ENCODE results near the gene MAP2K6. TPM values are rescaled to one million over a fixed set of nuclear protein-coding genes. Genes with fewer than 3 reads are reported as not detected.

Gene MAP2K6
- total RNA-seq, 1 donor from 2014 or later: 10.1 TPM

- no peak for DNase-seq (ENCODE audit: low read depth)
- no peaks in the 10 kb centered on the region for H3K36me3 Mint-ChIP-seq (ENCODE audit: low read depth, unreplicated experiment)
- Histone ChIP-seq H3K36me3 (ENCODE audit: insufficient read depth, low read length) (no peaks in the 10 kb centered on the region), H2AFZ (ENCODE audit: low read depth, low read length) (no peak overlapping the region), H3K27me3 (ENCODE audit: insufficient read depth, low read length) (no peaks in the 10 kb centered on the region), H3K9ac (ENCODE audit: low read length) (no peak overlapping the region), H3K4me1 (ENCODE audit: insufficient read depth, low read length) (peaks cover 14% of the 10 kb centered on the region), H3K79me2 (ENCODE audit: insufficient read depth, low read length) (no peaks in the 10 kb centered on the region), H3K9me3 (ENCODE audit: insufficient read depth, low read depth, low read length) (no peaks in the 10 kb centered on the region), H3K4me2 (ENCODE audit: low read length) (peak overlapping the region; percentile 73), H3K27ac (ENCODE audit: low read depth, low read length) (peak overlapping the region; percentile 81), H4K20me1 (ENCODE audit: insufficient read depth, low read length) (no peaks in the 10 kb centered on the region), H3K4me3 (ENCODE audit: insufficient read depth, low read depth, low read length) (no peak overlapping the region)
- no peaks in the 10 kb centered on the region for H3K27me3 Mint-ChIP-seq (ENCODE audit: low read depth, unreplicated experiment)
- H3K4me1 Mint-ChIP-seq (ENCODE audit: low read depth, unreplicated experiment): peaks cover 19% of the 10 kb centered on the region
- peak overlapping the region; percentile 92 for H3K27ac Mint-ChIP-seq (ENCODE audit: unreplicated experiment)
- TF ChIP-seq EZH2 (IDR thresholded peaks at IDR 0.05; ENCODE audit: insufficient read depth, low read length) (no peak), CTCF (IDR thresholded peaks at IDR 0.05; ENCODE audit: insufficient read depth, low read depth, low read length) (no peak)
- H3K9me3 Mint-ChIP-seq (ENCODE audit: unreplicated experiment): no peaks in the 10 kb centered on the region
- H3K4me3 Mint-ChIP-seq (ENCODE audit: unreplicated experiment): no peak overlapping the region
- no peak for FAIRE-seq
Observed at GRCh38 chr17:69538795-69539194, 124.3 kb downstream of the MAP2K6 start.

GRCh38 chr17:69539274-69539673 lies 124.8 kb downstream of the MAP2K6 start:
- H3K27me3 Mint-ChIP-seq (ENCODE audit: low read depth, unreplicated experiment): no peaks in the 10 kb centered on the region
- H3K79me2 ChIP-seq (ENCODE audit: insufficient read depth, low read length): no peaks in the 10 kb centered on the region
- no peaks in the 10 kb centered on the region for H3K9me3 Mint-ChIP-seq (ENCODE audit: unreplicated experiment)
- H3K27ac ChIP-seq (ENCODE audit: low read depth, low read length): peak overlapping the region; percentile 81
- no peaks in the 10 kb centered on the region for H3K36me3 Mint-ChIP-seq (ENCODE audit: low read depth, unreplicated experiment)
- H3K27ac Mint-ChIP-seq (ENCODE audit: unreplicated experiment): peak overlapping the region; percentile 92
- no peaks in the 10 kb centered on the region for H3K9me3 ChIP-seq (ENCODE audit: insufficient read depth, low read depth, low read length)
- H3K4me1 ChIP-seq (ENCODE audit: insufficient read depth, low read length): peaks cover 14% of the 10 kb centered on the region
- no peaks in the 10 kb centered on the region for H4K20me1 ChIP-seq (ENCODE audit: insufficient read depth, low read length)
- peaks cover 19% of the 10 kb centered on the region for H3K4me1 Mint-ChIP-seq (ENCODE audit: low read depth, unreplicated experiment)
- no peak overlapping the region for H3K4me3 Mint-ChIP-seq (ENCODE audit: unreplicated experiment)
- DNase-seq (ENCODE audit: low read depth) (no peak), FAIRE-seq (no peak)
- H2AFZ ChIP-seq (ENCODE audit: low read depth, low read length): peak overlapping the region; percentile 68
- no peaks in the 10 kb centered on the region for H3K27me3 ChIP-seq (ENCODE audit: insufficient read depth, low read length)
- H3K4me3 ChIP-seq (ENCODE audit: insufficient read depth, low read depth, low read length): peak overlapping the region; percentile 37
- TF ChIP-seq CTCF (IDR thresholded peaks at IDR 0.05; ENCODE audit: insufficient read depth, low read depth, low read length) (no peak), EZH2 (IDR thresholded peaks at IDR 0.05; ENCODE audit: insufficient read depth, low read length) (no peak)
- no peaks in the 10 kb centered on the region for H3K36me3 ChIP-seq (ENCODE audit: insufficient read depth, low read length)
- H3K4me2 ChIP-seq (ENCODE audit: low read length): peak overlapping the region; percentile 73
- peak overlapping the region; percentile 56 for H3K9ac ChIP-seq (ENCODE audit: low read length)

GRCh38 chr17:69539781-69540319 lies 125.4 kb downstream of the MAP2K6 start:
- H3K4me3 ChIP-seq (ENCODE audit: insufficient read depth, low read depth, low read length): peak overlapping the region; percentile 37
- Mint-ChIP-seq H3K4me1 (ENCODE audit: low read depth, unreplicated experiment) (peaks cover 19% of the 10 kb centered on the region), H3K27me3 (ENCODE audit: low read depth, unreplicated experiment) (no peaks in the 10 kb centered on the region), H3K9me3 (ENCODE audit: unreplicated experiment) (no peaks in the 10 kb centered on the region), H3K4me3 (ENCODE audit: unreplicated experiment) (peak overlapping the region; percentile 28), H3K36me3 (ENCODE audit: low read depth, unreplicated experiment) (no peaks in the 10 kb centered on the region), H3K27ac (ENCODE audit: unreplicated experiment) (peak overlapping the region; percentile 92)
- DNase-seq (ENCODE audit: low read depth) (peak; percentile 94), FAIRE-seq (no peak)
- no peaks in the 10 kb centered on the region for H3K79me2 ChIP-seq (ENCODE audit: insufficient read depth, low read length)
- no peaks in the 10 kb centered on the region for H4K20me1 ChIP-seq (ENCODE audit: insufficient read depth, low read length)
- no peak for TF ChIP-seq CTCF (IDR thresholded peaks at IDR 0.05; ENCODE audit: insufficient read depth, low read depth, low read length)
- TF ChIP-seq EZH2 (IDR thresholded peaks at IDR 0.05; ENCODE audit: insufficient read depth, low read length): no peak
- H3K27ac ChIP-seq (ENCODE audit: low read depth, low read length): peak overlapping the region; percentile 81
- H3K9ac ChIP-seq (ENCODE audit: low read length): peak overlapping the region; percentile 56
- no peaks in the 10 kb centered on the region for H3K36me3 ChIP-seq (ENCODE audit: insufficient read depth, low read length)
- H2AFZ ChIP-seq (ENCODE audit: low read depth, low read length): peak overlapping the region; percentile 68
- H3K27me3 ChIP-seq (ENCODE audit: insufficient read depth, low read length): no peaks in the 10 kb centered on the region
- H3K4me2 ChIP-seq (ENCODE audit: low read length): peak overlapping the region; percentile 73
- H3K9me3 ChIP-seq (ENCODE audit: insufficient read depth, low read depth, low read length): no peaks in the 10 kb centered on the region
- peaks cover 14% of the 10 kb centered on the region for H3K4me1 ChIP-seq (ENCODE audit: insufficient read depth, low read length)

All from astrocyte (in vitro differentiated cells and primary cell).